Measurements from ENCODE around the gene MDFIC. TPM values are rescaled to one million over a fixed set of nuclear protein-coding genes. Genes with fewer than 3 reads are reported as not detected.

MDFIC gene
- total RNA-seq, 1 donor from 2014 or later, result 12.9 TPM

GRCh38 chr7:114923403-114923713 is 1.5 kb downstream of the MDFIC start:
- DNase-seq, result no peak
- intact Hi-C loops (cut with DNase I), result no loop called here
- ATAC-seq (ENCODE audit: poor library complexity), result no peak

GRCh38 chr7:114924038-114924712 is 2.3 kb downstream of the MDFIC start:
- DNase-seq (no peak), ATAC-seq (ENCODE audit: poor library complexity) (no peak)
- intact Hi-C loops (cut with DNase I), result no loop called here

- no peak for DNase-seq
- intact Hi-C loops (cut with DNase I), result loop anchor here (5.0 kb wide), 1 partner anchor 52 kb away; no protein-coding TSS in a partner anchor
- ATAC-seq (ENCODE audit: poor library complexity), result no peak
Measured at GRCh38 chr7:114925434-114925833, 3.5 kb downstream of the MDFIC start.

- ATAC-seq (ENCODE audit: poor library complexity), result no peak
- intact Hi-C loops (cut with DNase I), result loop anchor here (5.0 kb wide), 1 partner anchor 49 kb away; no protein-coding TSS in a partner anchor
- DNase-seq, result no peak
Measured at GRCh38 chr7:114928060-114928459, 6.2 kb downstream of the MDFIC start.

GRCh38 chr7:114929570-114929969 is 7.7 kb downstream of the MDFIC start:
- no peak for ATAC-seq (ENCODE audit: poor library complexity)

GRCh38 chr7:114930107-114930661 is 8.3 kb downstream of the MDFIC start:
- ATAC-seq (ENCODE audit: poor library complexity) (peak; percentile 48), DNase-seq (no peak)
- intact Hi-C loops (cut with DNase I), result no loop called here

More at GRCh38 chr7:114929570-114929969, 7.7 kb downstream of the MDFIC start:
- intact Hi-C loops (cut with DNase I), result loop anchor here (5.0 kb wide), 1 partner anchor 48 kb away; no protein-coding TSS in a partner anchor
- no peak for DNase-seq

GRCh38 chr7:114930829-114931655 is 9.1 kb downstream of the MDFIC start:
- DNase-seq, result no peak
- ATAC-seq (ENCODE audit: poor library complexity), result no peak
- intact Hi-C loops (cut with DNase I), result no loop called here

- intact Hi-C loops (cut with DNase I), result no loop called here
- DNase-seq, result no peak
- no peak for ATAC-seq (ENCODE audit: poor library complexity)
Measured at GRCh38 chr7:114931656-114932011, 9.7 kb downstream of the MDFIC start.

- ATAC-seq (ENCODE audit: poor library complexity) (no peak), DNase-seq (no peak)
- intact Hi-C loops (cut with DNase I), result no loop called here
Measured at GRCh38 chr7:114932991-114933390, 11.1 kb downstream of the MDFIC start.

GRCh38 chr7:114933658-114934057 is 11.8 kb downstream of the MDFIC start:
- no peak for DNase-seq
- intact Hi-C loops (cut with DNase I), result no loop called here
- ATAC-seq (ENCODE audit: poor library complexity), result no peak

GRCh38 chr7:114934086-114934485 is 12.2 kb downstream of the MDFIC start:
- ATAC-seq (ENCODE audit: poor library complexity) (no peak), DNase-seq (no peak)
- intact Hi-C loops (cut with DNase I), result no loop called here

GRCh38 chr7:114934713-114935112 is 12.8 kb downstream of the MDFIC start:
- DNase-seq (no peak), ATAC-seq (ENCODE audit: poor library complexity) (peak; percentile 28)
- intact Hi-C loops (cut with DNase I), result no loop called here

GRCh38 chr7:114936471-114936870 is 14.6 kb downstream of the MDFIC start:
- no peak for DNase-seq
- intact Hi-C loops (cut with DNase I), result no loop called here
- ATAC-seq (ENCODE audit: poor library complexity), result no peak

GRCh38 chr7:114937446-114937845 is 15.6 kb downstream of the MDFIC start:
- ATAC-seq (ENCODE audit: poor library complexity) (no peak), DNase-seq (no peak)
- intact Hi-C loops (cut with DNase I), result no loop called here

GRCh38 chr7:114938785-114939184 is 16.9 kb downstream of the MDFIC start:
- no peak for ATAC-seq (ENCODE audit: poor library complexity)
- intact Hi-C loops (cut with DNase I), result no loop called here
- no peak for DNase-seq

GRCh38 chr7:114939484-114940097 is 17.7 kb downstream of the MDFIC start:
- intact Hi-C loops (cut with DNase I), result no loop called here

GRCh38 chr7:114940220-114940619 is 18.3 kb downstream of the MDFIC start:
- DNase-seq (no peak), ATAC-seq (ENCODE audit: poor library complexity) (no peak)
- intact Hi-C loops (cut with DNase I), result no loop called here

More at GRCh38 chr7:114939484-114940097, 17.7 kb downstream of the MDFIC start:
- no peak for ATAC-seq (ENCODE audit: poor library complexity)
- DNase-seq, result no peak

GRCh38 chr7:114941692-114942091 is 19.8 kb downstream of the MDFIC start:
- DNase-seq (no peak), ATAC-seq (ENCODE audit: poor library complexity) (no peak)
- intact Hi-C loops (cut with DNase I), result no loop called here

- intact Hi-C loops (cut with DNase I), result no loop called here
- ATAC-seq (ENCODE audit: poor library complexity), result no peak
- DNase-seq, result no peak
Measured at GRCh38 chr7:114942446-114943175, 20.7 kb downstream of the MDFIC start.

Measured in Right ventricle myocardium superior (tissue), 1 donor.